H9 (cell line): ENCODE results near the gene ZNF182. TPM values are rescaled to one million over a fixed set of nuclear protein-coding genes. Genes with fewer than 3 reads are reported as not detected.
A peak's percentile ranks its signal among the peaks of the same experiment; 100 is the strongest.
"Not testable (repeated sequence)": the region's sequence is repeated elsewhere in the genome, so short reads cannot be mapped to it uniquely, and the experiment has no call there.

Experiments
- DNase-seq: peaks from one replicate; pipeline ENCODE4 v3.0.0-alpha.2; 2017
- H2AFZ ChIP-seq: one replicate; pipeline ENCODE4 v1.6.1; 2013; ENCODE audit warnings: mild to moderate bottlenecking, low read length, control low read depth, moderate library complexity
- H2AK5ac ChIP-seq: 2 replicates; pipeline ENCODE4 v1.6.1; 2013; ENCODE audit warnings: low read length, control low read depth, mixed read lengths; ENCODE audit not compliant: insufficient read length
- H2BK120ac ChIP-seq: one replicate; pipeline ENCODE4 v1.6.1; 2013; ENCODE audit warnings: low read depth, mild to moderate bottlenecking, low read length, control low read depth, inconsistent platforms; ENCODE audit not compliant: poor library complexity, severe bottlenecking
- H2BK12ac ChIP-seq: 2 replicates; pipeline ENCODE4 v1.6.1; 2013; ENCODE audit warnings: low read length, control low read depth, mixed read lengths, low read depth; ENCODE audit not compliant: insufficient read length
- H2BK15ac ChIP-seq: 2 replicates; pipeline ENCODE4 v1.6.1; 2013; ENCODE audit warnings: low read depth, low read length, control low read depth
- H2BK20ac ChIP-seq: one replicate; pipeline ENCODE4 v1.6.1; 2013; ENCODE audit warnings: low read depth, mild to moderate bottlenecking, low read length, control low read depth, inconsistent platforms; ENCODE audit not compliant: poor library complexity, severe bottlenecking
- H2BK5ac ChIP-seq: 2 replicates; pipeline ENCODE4 v1.6.1; 2013; ENCODE audit warnings: low read length, control low read depth, mixed read lengths; ENCODE audit not compliant: insufficient read length
- H3K14ac ChIP-seq: 2 replicates; pipeline ENCODE4 v1.6.1; 2013; ENCODE audit warnings: low read length, control low read depth; ENCODE audit not compliant: insufficient read depth
- H3K18ac ChIP-seq: 2 replicates; pipeline ENCODE4 v1.6.1; 2013; ENCODE audit warnings: low read depth, mild to moderate bottlenecking, mixed read lengths, low read length, control low read depth; ENCODE audit not compliant: insufficient read length
- H3K23ac ChIP-seq: 2 replicates; pipeline ENCODE4 v1.6.1; 2013; ENCODE audit warnings: low read length, control low read depth, mixed read lengths, low read depth; ENCODE audit not compliant: insufficient read length
- H3K23me2 ChIP-seq: 2 replicates; pipeline ENCODE4 v1.6.1; 2013; ENCODE audit warnings: low read depth, mild to moderate bottlenecking, mixed read lengths, low read length, control low read depth; ENCODE audit not compliant: insufficient read length, poor library complexity, severe bottlenecking
- H3K27ac ChIP-seq: 2 replicates; pipeline ENCODE4 v1.5.1; 2013; ENCODE audit warnings: low read length, control low read depth, mixed read lengths, low read depth; ENCODE audit not compliant: insufficient read length
- H3K27me3 ChIP-seq: 2 replicates; pipeline ENCODE4 v1.6.1; 2013; ENCODE audit warnings: low read length, control low read depth, inconsistent platforms; ENCODE audit not compliant: insufficient read depth
- H3K4ac ChIP-seq: 2 replicates; pipeline ENCODE4 v1.6.1; 2013; ENCODE audit warnings: low read depth, mild to moderate bottlenecking, control low read depth, inconsistent platforms, low read length, moderate library complexity
- H3K4me1 ChIP-seq: 2 replicates; pipeline ENCODE4 v1.6.1; 2013; ENCODE audit warnings: low read length, control low read depth, inconsistent platforms; ENCODE audit not compliant: insufficient read depth
- H3K4me2 ChIP-seq: 2 replicates; pipeline ENCODE4 v1.6.1; 2013; ENCODE audit warnings: low read length, control low read depth, mixed read lengths; ENCODE audit not compliant: insufficient read length, insufficient read depth
- H3K56ac ChIP-seq: 2 replicates; pipeline ENCODE4 v1.6.1; 2013; ENCODE audit warnings: low read depth, mild to moderate bottlenecking, mixed read lengths, low read length, control low read depth; ENCODE audit not compliant: insufficient read length
- H3K79me1 ChIP-seq: 2 replicates; pipeline ENCODE4 v1.6.1; 2013; ENCODE audit warnings: low read depth, mild to moderate bottlenecking, moderate library complexity, low read length, control low read depth, inconsistent platforms; ENCODE audit not compliant: insufficient read depth, poor library complexity, severe bottlenecking
- H3K79me2 ChIP-seq: 2 replicates; pipeline ENCODE4 v1.6.1; 2013; ENCODE audit warnings: low read length, control low read depth, inconsistent platforms; ENCODE audit not compliant: insufficient read depth
- H3K9ac ChIP-seq: 2 replicates; pipeline ENCODE4 v1.6.1; 2013; ENCODE audit warnings: low read length, control low read depth, mixed read lengths; ENCODE audit not compliant: insufficient read length; ENCODE audit errors: extremely low read depth
- H3K9me3 ChIP-seq: one replicate; pipeline ENCODE4 v1.6.1; 2013; ENCODE audit warnings: low read depth, low read length, inconsistent platforms; ENCODE audit not compliant: control insufficient read depth
- H3T11ph ChIP-seq: one replicate; pipeline ENCODE4 v1.6.1; 2013; ENCODE audit warnings: mild to moderate bottlenecking, low read length, control low read depth, inconsistent platforms
- H4K20me1 ChIP-seq: one replicate; pipeline ENCODE4 v1.6.1; 2013; ENCODE audit not compliant: control insufficient read depth, insufficient read length, insufficient read depth
- H4K5ac ChIP-seq: 2 replicates; pipeline ENCODE4 v1.6.1; 2013; ENCODE audit warnings: low read depth, mild to moderate bottlenecking, mixed read lengths, low read length, control low read depth; ENCODE audit not compliant: insufficient read length
- H4K8ac ChIP-seq: replicated peaks from 2 replicates; pipeline ENCODE4 v1.6.1; 2013; ENCODE audit warnings: low read length, control low read depth, mixed read lengths, low read depth; ENCODE audit not compliant: insufficient read length
- H4K91ac ChIP-seq: 2 replicates; pipeline ENCODE4 v1.6.1; 2013; ENCODE audit warnings: low read depth, mild to moderate bottlenecking, moderate library complexity, mixed read lengths, low read length, control low read depth; ENCODE audit not compliant: insufficient read length
- H3K27ac Mint-ChIP-seq, 3 experiments: 2 replicates in 2 of 3; 3 replicates in 1 of 3; pipeline ENCODE4 v1.8.0; 2020 to 2021; ENCODE audit warnings: mixed read lengths in 3 of 3, mild to moderate bottlenecking in 1 of 3, moderate library complexity in 1 of 3
- H3K27me3 Mint-ChIP-seq: 2 replicates; pipeline ENCODE4 v1.8.0; 2021; ENCODE audit warnings: low read depth, mild to moderate bottlenecking, moderate library complexity, mixed read lengths
- H3K36me3 Mint-ChIP-seq, 3 experiments: 2 replicates in 2 of 3; 3 replicates in 1 of 3; pipeline ENCODE4 v1.8.0; 2020 to 2021; ENCODE audit warnings: low read depth in 3 of 3, mixed read lengths in 3 of 3; ENCODE audit not compliant: insufficient read depth in 1 of 3
- H3K4me1 Mint-ChIP-seq, 2 experiments: 2 replicates each; pipeline ENCODE4 v1.8.0; 2020; ENCODE audit warnings: mixed read lengths in 2 of 2
- H3K4me3 Mint-ChIP-seq, 2 experiments: 2 replicates in 1 of 2; 3 replicates in 1 of 2; pipeline ENCODE4 v1.8.0; 2020 to 2021; ENCODE audit warnings: mild to moderate bottlenecking in 2 of 2, mixed read lengths in 2 of 2, moderate library complexity in 1 of 2
- H3K9me3 Mint-ChIP-seq, 2 experiments: 2 replicates in 1 of 2; 3 replicates in 1 of 2; pipeline ENCODE4 v1.8.0; 2020; ENCODE audit warnings: mild to moderate bottlenecking in 2 of 2, mixed read lengths in 2 of 2, moderate library complexity in 1 of 2
- WGBS: extraction: QIAGEN DNeasy Blood & Tissue Kit; methylation state at CpG from one replicate; pipeline ENCODE4 v1.1.7; 2013; ENCODE audit warnings: missing lambda C conversion rate, low lambda C conversion rate, mixed read lengths; ENCODE audit not compliant: insufficient read length; ENCODE audit errors: extremely low coverage; 5-methylcytosine and 5-hydroxymethylcytosine counted together
- total RNA-seq: library from RNA; stranded (reverse); gene quantifications from 2 replicates; pipeline ENCODE4 v1.2.1, GENCODE V29; 2021
- TF ChIP-seq, protein P1 (sequence below): fragments of 200-600 bp; sonication (generic); conservative IDR thresholded peaks from 3 replicates; pipeline ENCODE4 v1.8.0; 2021; ENCODE audit warnings: antibody characterized with exemption, mild to moderate bottlenecking

Gene ZNF182
- total RNA-seq, 1 experiment from 2014 or later, result 7.6 TPM

GRCh38 chrX:47958761-47959342 is 44.9 kb downstream of the ZNF182 start:
- Histone ChIP-seq H3K4ac (no peak overlapping the region), H3K79me1 (no peaks in the 10 kb centered on the region), H3K27me3 (no peaks in the 10 kb centered on the region), H3K14ac (no peak overlapping the region), H3K4me2 (no peak overlapping the region), H2BK15ac (no peak overlapping the region), H3K56ac (no peak overlapping the region), H3K4me1 (no peaks in the 10 kb centered on the region), H3K9ac (no peak overlapping the region), H3K23me2 (no peaks in the 10 kb centered on the region), H3K9me3 (peaks cover 46% of the 10 kb centered on the region), H2BK20ac (no peak overlapping the region), H2BK120ac (no peak overlapping the region), H3K18ac (no peak overlapping the region), H2AFZ (no peak overlapping the region), H4K91ac (no peak overlapping the region), H4K20me1 (no peaks in the 10 kb centered on the region), H4K5ac (no peak overlapping the region), H3K23ac (no peak overlapping the region), H3K79me2 (no peaks in the 10 kb centered on the region), H2AK5ac (no peak overlapping the region), H2BK5ac (no peak overlapping the region), H3K27ac (no peak overlapping the region), H2BK12ac (no peak overlapping the region), H3T11ph (no peak overlapping the region), H4K8ac (no peak overlapping the region)
- Mint-ChIP-seq H3K4me3 (no peak overlapping the region), H3K4me1 (peaks cover 4 to 7% of the 10 kb centered on the region in 2 experiments; a peak in 2 of 4 replicates), H3K27me3 (no peaks in the 10 kb centered on the region; the same call in 1 of the 2 replicates), H3K36me3 (peaks cover 15 to 26% (median 19%) of the 10 kb centered on the region in 3 experiments; a peak in 6 of 7 replicates), H3K27ac (no peak overlapping the region), H3K9me3 (peaks cover 68 to 73% of the 10 kb centered on the region in 2 experiments)
- peak; percentile 36 for DNase-seq
- WGBS, result no CpG with 5 or more reads among the region's 4 CpGs
- TF ChIP-seq, protein P1, sequence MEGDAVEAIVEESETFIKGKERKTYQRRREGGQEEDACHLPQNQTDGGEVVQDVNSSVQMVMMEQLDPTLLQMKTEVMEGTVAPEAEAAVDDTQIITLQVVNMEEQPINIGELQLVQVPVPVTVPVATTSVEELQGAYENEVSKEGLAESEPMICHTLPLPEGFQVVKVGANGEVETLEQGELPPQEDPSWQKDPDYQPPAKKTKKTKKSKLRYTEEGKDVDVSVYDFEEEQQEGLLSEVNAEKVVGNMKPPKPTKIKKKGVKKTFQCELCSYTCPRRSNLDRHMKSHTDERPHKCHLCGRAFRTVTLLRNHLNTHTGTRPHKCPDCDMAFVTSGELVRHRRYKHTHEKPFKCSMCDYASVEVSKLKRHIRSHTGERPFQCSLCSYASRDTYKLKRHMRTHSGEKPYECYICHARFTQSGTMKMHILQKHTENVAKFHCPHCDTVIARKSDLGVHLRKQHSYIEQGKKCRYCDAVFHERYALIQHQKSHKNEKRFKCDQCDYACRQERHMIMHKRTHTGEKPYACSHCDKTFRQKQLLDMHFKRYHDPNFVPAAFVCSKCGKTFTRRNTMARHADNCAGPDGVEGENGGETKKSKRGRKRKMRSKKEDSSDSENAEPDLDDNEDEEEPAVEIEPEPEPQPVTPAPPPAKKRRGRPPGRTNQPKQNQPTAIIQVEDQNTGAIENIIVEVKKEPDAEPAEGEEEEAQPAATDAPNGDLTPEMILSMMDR, result peak; percentile 55; the same call in 2 of the 3 replicates

GRCh38 chrX:47958206-47958605 is 45.6 kb downstream of the ZNF182 start:
- H2BK120ac ChIP-seq, DNase-seq, H3K23me2 ChIP-seq, H2AFZ ChIP-seq, H3K79me2 ChIP-seq, H2BK5ac ChIP-seq, H3K56ac ChIP-seq, H3K23ac ChIP-seq, H3K4ac ChIP-seq, H3K79me1 ChIP-seq, H3K27me3 Mint-ChIP-seq, H3K27ac Mint-ChIP-seq, H2BK20ac ChIP-seq, H4K91ac ChIP-seq, H3T11ph ChIP-seq, H4K8ac ChIP-seq, H3K14ac ChIP-seq, H2BK12ac ChIP-seq, H3K27me3 ChIP-seq, H2BK15ac ChIP-seq, H3K4me3 Mint-ChIP-seq, H3K27ac ChIP-seq, H4K5ac ChIP-seq, H4K20me1 ChIP-seq, H3K4me1 ChIP-seq, H3K9ac ChIP-seq, H3K4me2 ChIP-seq, H2AK5ac ChIP-seq, H3K18ac ChIP-seq: not testable (repeated sequence)
- Mint-ChIP-seq H3K9me3 (peaks cover 68 to 73% of the 10 kb centered on the region in 2 experiments), H3K36me3 (peaks cover 16 to 26% (median 18%) of the 10 kb centered on the region in 3 experiments; a peak in 6 of 7 replicates), H3K4me1 (peaks cover 4 to 10% of the 10 kb centered on the region in 2 experiments; a peak in 2 of 4 replicates)
- H3K9me3 ChIP-seq, result peaks cover 41% of the 10 kb centered on the region
- WGBS, result no CpG with 5 or more reads among the region's 4 CpGs
